Measurements from ENCODE around the gene BMERB1. TPM values are rescaled to one million over a fixed set of nuclear protein-coding genes. Genes with fewer than 3 reads are reported as not detected.

Gene BMERB1
- total RNA-seq, 1 donor from 2014 or later: 35.9 TPM

GRCh38 chr16:15617901-15618300 is 183.5 kb downstream of the BMERB1 start:
- H3K9me3 Mint-ChIP-seq (ENCODE audit: low read depth): no peaks in the 10 kb centered on the region
- H3K27ac Mint-ChIP-seq (ENCODE audit: unreplicated experiment): no peak overlapping the region
- TF ChIP-seq CTCF (IDR thresholded peaks at IDR 0.05): no peak
- DNase-seq (ENCODE audit: low spot score): no peak
- H3K36me3 Mint-ChIP-seq (ENCODE audit: low read depth): peaks cover 43% of the 10 kb centered on the region
- no peaks in the 10 kb centered on the region for H3K27me3 Mint-ChIP-seq (ENCODE audit: low read depth)
- peaks cover 14% of the 10 kb centered on the region for H3K4me1 Mint-ChIP-seq (ENCODE audit: low read depth)
- H3K4me3 Mint-ChIP-seq (ENCODE audit: unreplicated experiment): no peak overlapping the region

GRCh38 chr16:15618392-15618791 is 184.0 kb downstream of the BMERB1 start:
- no peaks in the 10 kb centered on the region for H3K27me3 Mint-ChIP-seq (ENCODE audit: low read depth)
- H3K27ac Mint-ChIP-seq (ENCODE audit: unreplicated experiment): peak overlapping the region; percentile 34
- TF ChIP-seq CTCF (IDR thresholded peaks at IDR 0.05): no peak
- peaks cover 42% of the 10 kb centered on the region for H3K36me3 Mint-ChIP-seq (ENCODE audit: low read depth)
- H3K9me3 Mint-ChIP-seq (ENCODE audit: low read depth): no peaks in the 10 kb centered on the region
- H3K4me3 Mint-ChIP-seq (ENCODE audit: unreplicated experiment): no peak overlapping the region
- no peak for DNase-seq (ENCODE audit: low spot score)
- H3K4me1 Mint-ChIP-seq (ENCODE audit: low read depth): peaks cover 14% of the 10 kb centered on the region

- DNase-seq (ENCODE audit: low spot score): no peak
- Mint-ChIP-seq H3K4me3 (ENCODE audit: unreplicated experiment) (no peak overlapping the region), H3K27ac (ENCODE audit: unreplicated experiment) (no peak overlapping the region), H3K9me3 (ENCODE audit: low read depth) (no peaks in the 10 kb centered on the region), H3K36me3 (ENCODE audit: low read depth) (peaks cover 48% of the 10 kb centered on the region), H3K4me1 (ENCODE audit: low read depth) (peaks cover 12% of the 10 kb centered on the region), H3K27me3 (ENCODE audit: low read depth) (no peaks in the 10 kb centered on the region)
- TF ChIP-seq CTCF (IDR thresholded peaks at IDR 0.05): no peak
Measured at GRCh38 chr16:15620611-15621195, 186.3 kb downstream of the BMERB1 start.

GRCh38 chr16:15621456-15621855 is 187.1 kb downstream of the BMERB1 start:
- H3K36me3 Mint-ChIP-seq (ENCODE audit: low read depth): peaks cover 43% of the 10 kb centered on the region
- TF ChIP-seq CTCF (IDR thresholded peaks at IDR 0.05): no peak
- no peaks in the 10 kb centered on the region for H3K9me3 Mint-ChIP-seq (ENCODE audit: low read depth)
- H3K4me3 Mint-ChIP-seq (ENCODE audit: unreplicated experiment): no peak overlapping the region
- H3K4me1 Mint-ChIP-seq (ENCODE audit: low read depth): peaks cover 12% of the 10 kb centered on the region
- H3K27ac Mint-ChIP-seq (ENCODE audit: unreplicated experiment): no peak overlapping the region
- no peak for DNase-seq (ENCODE audit: low spot score)
- no peaks in the 10 kb centered on the region for H3K27me3 Mint-ChIP-seq (ENCODE audit: low read depth)

- Mint-ChIP-seq H3K27me3 (ENCODE audit: low read depth) (no peaks in the 10 kb centered on the region), H3K4me1 (ENCODE audit: low read depth) (peaks cover 12% of the 10 kb centered on the region), H3K36me3 (ENCODE audit: low read depth) (peaks cover 41% of the 10 kb centered on the region), H3K27ac (ENCODE audit: unreplicated experiment) (no peak overlapping the region), H3K4me3 (ENCODE audit: unreplicated experiment) (no peak overlapping the region), H3K9me3 (ENCODE audit: low read depth) (no peaks in the 10 kb centered on the region)
- TF ChIP-seq CTCF (IDR thresholded peaks at IDR 0.05): no peak
- no peak for DNase-seq (ENCODE audit: low spot score)
Measured at GRCh38 chr16:15621889-15622288, 187.5 kb downstream of the BMERB1 start.
